Trophoblast cell (in vitro differentiated cells and primary cell): ENCODE results near the gene RPS27A.
"Not testable (repeated sequence)": the region's sequence is repeated elsewhere in the genome, so short reads cannot be mapped to it uniquely, and the experiment has no call there.

Experiments
- DNase-seq, 2 donors: peaks; one replicate each; pipeline ENCODE4 v3.0.0-alpha.2; 2016
- H2AFZ ChIP-seq: 2 replicates; pipeline ENCODE4 v1.6.1; 2013; ENCODE audit warnings: low read length, moderate library complexity, mild to moderate bottlenecking; ENCODE audit not compliant: insufficient read depth, poor library complexity
- H2AK5ac ChIP-seq: 2 replicates; pipeline ENCODE4 v1.6.1; 2013; ENCODE audit warnings: mild to moderate bottlenecking, low read length
- H2BK120ac ChIP-seq: 2 replicates; pipeline ENCODE4 v1.6.1; 2013; ENCODE audit warnings: low read length, mild to moderate bottlenecking, moderate library complexity; ENCODE audit not compliant: insufficient read depth, poor library complexity
- H2BK12ac ChIP-seq: 2 replicates; pipeline ENCODE4 v1.6.1; 2013; ENCODE audit warnings: mild to moderate bottlenecking, low read length, moderate library complexity
- H2BK5ac ChIP-seq: 2 replicates; pipeline ENCODE4 v1.6.1; 2013; ENCODE audit warnings: low read length, low read depth, moderate library complexity, mild to moderate bottlenecking; ENCODE audit not compliant: poor library complexity
- H3K14ac ChIP-seq: 2 replicates; pipeline ENCODE4 v1.6.1; 2013; ENCODE audit warnings: mild to moderate bottlenecking, low read length
- H3K18ac ChIP-seq: 2 replicates; pipeline ENCODE4 v1.6.1; 2013; ENCODE audit warnings: mild to moderate bottlenecking, low read length
- H3K23ac ChIP-seq: 2 replicates; pipeline ENCODE4 v1.6.1; 2013; ENCODE audit warnings: low read length
- H3K27ac ChIP-seq: 2 replicates; pipeline ENCODE4 v1.5.1; 2013; ENCODE audit warnings: low read depth, mild to moderate bottlenecking, inconsistent platforms, low read length, moderate library complexity
- H3K27me3 ChIP-seq: 2 replicates; pipeline ENCODE4 v1.6.1; 2013; ENCODE audit warnings: inconsistent platforms, mild to moderate bottlenecking, low read length, moderate library complexity; ENCODE audit not compliant: insufficient read depth
- H3K36me3 ChIP-seq, 2 experiments: 1 replicate in 1 of 2; 2 replicates in 1 of 2; pipeline ENCODE4 v1.6.1; 2013; ENCODE audit warnings: low read length in 2 of 2, mild to moderate bottlenecking in 2 of 2, moderate library complexity in 1 of 2; ENCODE audit not compliant: insufficient read depth in 2 of 2, control insufficient read depth in 1 of 2
- H3K4ac ChIP-seq: 2 replicates; pipeline ENCODE4 v1.6.1; 2013; ENCODE audit warnings: low read depth, mild to moderate bottlenecking, low read length, moderate library complexity
- H3K4me1 ChIP-seq, 2 experiments: 1 replicate in 1 of 2; 2 replicates in 1 of 2; pipeline ENCODE4 v1.6.1; 2013; ENCODE audit warnings: low read length in 2 of 2, mild to moderate bottlenecking in 2 of 2, moderate library complexity in 1 of 2; ENCODE audit not compliant: insufficient read depth in 2 of 2, control insufficient read depth in 1 of 2
- H3K4me2 ChIP-seq: 2 replicates; pipeline ENCODE4 v1.6.1; 2013; ENCODE audit warnings: inconsistent platforms, mild to moderate bottlenecking, low read length, moderate library complexity
- H3K4me3 ChIP-seq: 2 replicates; pipeline ENCODE4 v1.5.1; 2013; ENCODE audit warnings: mild to moderate bottlenecking, low read depth, low read length, inconsistent platforms
- H3K79me1 ChIP-seq: one replicate; pipeline ENCODE4 v1.6.1; 2013; ENCODE audit warnings: low read length
- H3K79me2 ChIP-seq: 2 replicates; pipeline ENCODE4 v1.6.1; 2013; ENCODE audit warnings: low read length, mild to moderate bottlenecking; ENCODE audit not compliant: control insufficient read depth, insufficient read depth, poor library complexity
- H3K9ac ChIP-seq: 2 replicates; pipeline ENCODE4 v1.6.1; 2013; ENCODE audit warnings: mild to moderate bottlenecking, low read length
- H3K9me3 ChIP-seq: 2 replicates; pipeline ENCODE4 v1.6.1; 2013; ENCODE audit warnings: low read depth, mild to moderate bottlenecking, control low read depth, inconsistent platforms, low read length; ENCODE audit not compliant: insufficient read depth
- H4K12ac ChIP-seq: 2 replicates; pipeline ENCODE4 v1.6.1; 2013; ENCODE audit warnings: low read depth, mild to moderate bottlenecking, low read length, moderate library complexity
- H4K8ac ChIP-seq: 2 replicates; pipeline ENCODE4 v1.6.1; 2013; ENCODE audit warnings: low read depth, mild to moderate bottlenecking, low read length, moderate library complexity
- H4K91ac ChIP-seq: one replicate; pipeline ENCODE4 v1.6.1; 2013; ENCODE audit warnings: low read depth, mild to moderate bottlenecking, low read length, moderate library complexity
- WGBS: extraction: QIAGEN DNeasy Blood & Tissue Kit; methylation state at CpG from one replicate; pipeline ENCODE4 v1.1.7; 2013; ENCODE audit warnings: missing lambda C conversion rate; ENCODE audit not compliant: insufficient read length, insufficient coverage; ENCODE audit errors: extremely low coverage; 5-methylcytosine and 5-hydroxymethylcytosine counted together

RPS27A gene

DNA sequence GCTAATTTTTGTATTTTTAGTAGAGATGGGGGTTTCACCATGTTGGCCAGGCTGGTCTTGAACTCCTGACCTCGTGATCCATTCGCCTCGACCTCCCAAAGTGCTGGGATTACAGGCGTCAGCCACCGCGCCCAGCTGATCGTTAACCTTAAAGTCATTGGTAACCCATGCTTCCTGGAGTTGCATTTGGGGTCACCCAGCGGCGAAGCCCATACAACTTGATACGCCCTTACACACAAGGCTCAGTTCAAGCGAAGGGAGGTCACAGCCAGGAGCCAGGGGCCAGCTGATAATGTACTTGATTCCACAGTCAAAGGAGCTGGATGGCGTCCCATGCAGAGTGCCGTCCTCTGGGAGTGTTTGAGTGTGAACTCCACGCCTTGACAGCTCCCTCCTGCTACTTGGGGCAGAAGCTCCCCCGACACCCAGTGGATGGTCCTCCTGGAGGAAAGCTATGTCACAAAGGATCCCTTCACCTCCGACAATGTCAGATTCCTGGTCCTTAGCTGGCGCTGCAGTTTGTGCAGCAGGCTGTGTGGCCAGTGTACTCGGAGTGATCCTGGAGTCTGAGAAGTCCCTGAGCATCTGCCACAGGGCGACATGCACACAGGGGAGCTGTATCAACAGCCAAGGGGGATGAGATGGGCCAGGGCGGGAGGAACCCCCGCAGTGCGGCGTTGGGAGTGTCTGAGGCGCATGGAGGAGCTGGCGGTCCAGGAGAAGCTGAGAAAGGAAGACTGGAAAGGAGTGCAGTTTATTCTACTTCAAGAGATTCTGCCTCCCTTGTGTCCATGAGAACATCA lies 8.3 kb upstream of the RPS27A start:
- Histone ChIP-seq H3K9me3 (peaks cover 3% of the 10 kb centered on the region), H4K91ac (no peak overlapping the region), H2BK12ac (no peak overlapping the region), H3K18ac (no peak overlapping the region), H3K27ac (no peak overlapping the region), H2BK120ac (no peak overlapping the region), H3K9ac (no peak overlapping the region), H2AK5ac (no peak overlapping the region), H3K36me3 (peaks cover 6% of the 10 kb centered on the region in 2 experiments), H3K23ac (no peak overlapping the region), H3K79me2 (peaks cover 2% of the 10 kb centered on the region), H3K4me2 (no peak overlapping the region), H3K14ac (no peak overlapping the region), H2BK5ac (no peak overlapping the region), H3K4me3 (no peak overlapping the region), H3K4me1 (no peaks in the 10 kb centered on the region), H3K27me3 (no peaks in the 10 kb centered on the region), H4K12ac (no peak overlapping the region), H2AFZ (no peak overlapping the region), H3K4ac (no peak overlapping the region), H4K8ac (no peak overlapping the region), H3K79me1 (peaks cover 2% of the 10 kb centered on the region)
- no CpG with 5 or more reads among the region's 25 CpGs for WGBS
- DNase-seq, result no peak

DNA sequence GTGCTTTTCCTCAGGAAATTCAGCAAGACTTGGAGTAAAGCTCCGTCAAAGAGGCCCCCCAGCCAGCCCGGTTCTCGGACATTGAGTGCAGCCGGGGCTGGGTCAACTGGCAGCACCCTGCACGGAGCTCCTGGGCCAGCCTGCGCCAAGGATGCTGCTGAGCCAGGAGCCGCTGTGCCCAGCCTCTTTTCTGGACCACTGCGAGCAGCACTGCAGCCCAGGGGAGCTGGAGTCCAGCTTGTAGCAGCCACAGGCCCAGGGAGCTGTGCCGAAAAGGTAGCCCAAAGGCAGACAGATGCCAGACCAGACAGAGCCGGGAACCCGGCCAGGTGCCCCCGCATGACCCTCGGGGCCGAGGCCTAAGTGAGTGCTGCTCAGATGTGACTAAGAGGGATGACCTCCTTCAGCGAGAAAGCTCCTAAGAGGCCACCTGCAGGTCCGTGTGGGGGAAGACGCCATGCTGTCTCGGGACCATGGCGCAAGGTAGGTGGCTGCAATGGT lies 7.7 kb upstream of the RPS27A start:
- peak in 1 of 2 donors; percentile 19 for DNase-seq
- Histone ChIP-seq H3K4ac (no peak overlapping the region), H2BK120ac (no peak overlapping the region), H3K36me3 (peaks cover 6% of the 10 kb centered on the region in 2 experiments), H2BK5ac (no peak overlapping the region), H4K91ac (no peak overlapping the region), H3K9ac (no peak overlapping the region), H3K9me3 (peaks cover 3% of the 10 kb centered on the region), H3K4me1 (peaks cover 2% of the 10 kb centered on the region in 2 experiments), H2AFZ (no peak overlapping the region), H3K79me2 (peaks cover 2% of the 10 kb centered on the region), H3K27ac (no peak overlapping the region), H3K79me1 (peaks cover 2% of the 10 kb centered on the region), H3K27me3 (no peaks in the 10 kb centered on the region), H3K18ac (no peak overlapping the region), H3K4me3 (no peak overlapping the region), H3K23ac (no peak overlapping the region), H4K12ac (no peak overlapping the region), H3K4me2 (no peak overlapping the region), H2BK12ac (no peak overlapping the region), H3K14ac (no peak overlapping the region), H4K8ac (no peak overlapping the region), H2AK5ac (no peak overlapping the region)
- WGBS, result no CpG with 5 or more reads among the region's 19 CpGs

DNA sequence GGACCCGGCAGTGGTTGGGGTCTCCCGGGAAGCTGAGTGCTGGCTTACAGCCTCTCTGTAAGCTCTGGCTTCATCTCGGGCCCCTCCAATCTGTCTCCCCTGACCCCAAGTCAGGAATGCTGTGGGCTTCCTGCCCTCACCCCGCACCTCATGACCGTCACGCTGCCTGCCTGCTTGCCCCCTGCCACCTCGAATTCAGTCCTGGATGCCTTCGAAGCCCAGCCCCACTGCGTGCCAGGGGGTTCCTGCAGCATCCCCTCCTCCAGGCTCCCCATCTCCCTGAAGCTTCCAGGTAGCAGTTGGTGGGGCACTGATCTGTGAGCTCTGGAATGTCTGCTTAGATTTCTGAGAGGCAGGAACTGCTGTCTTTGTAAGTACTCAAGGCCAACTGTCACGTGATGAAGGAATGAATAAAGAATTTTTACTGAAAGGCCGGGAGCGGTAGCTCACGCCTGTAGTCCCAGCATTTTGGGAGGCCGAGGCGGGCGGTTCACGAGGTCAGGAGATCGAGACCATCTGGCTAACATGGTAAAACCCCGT lies 6.9 kb upstream of the RPS27A start:
- Histone ChIP-seq H3K27me3 (no peaks in the 10 kb centered on the region), H3K36me3 (peaks cover 6% of the 10 kb centered on the region in 2 experiments), H3K23ac (no peak overlapping the region), H3K4me2 (no peak overlapping the region), H4K12ac (no peak overlapping the region), H2AK5ac (no peak overlapping the region), H3K27ac (no peak overlapping the region), H3K4me3 (no peak overlapping the region), H2BK5ac (no peak overlapping the region), H3K4ac (no peak overlapping the region), H2BK120ac (no peak overlapping the region), H4K91ac (no peak overlapping the region), H4K8ac (no peak overlapping the region), H3K14ac (no peak overlapping the region), H3K9ac (no peak overlapping the region), H3K18ac (no peak overlapping the region), H3K9me3 (peaks cover 3% of the 10 kb centered on the region), H2AFZ (no peak overlapping the region), H3K4me1 (peaks cover 2% of the 10 kb centered on the region in 2 experiments), H2BK12ac (no peak overlapping the region), H3K79me2 (peaks cover 2% of the 10 kb centered on the region), H3K79me1 (peaks cover 2% of the 10 kb centered on the region)
- DNase-seq, result no peak
- no CpG with 5 or more reads among the region's 19 CpGs for WGBS

DNA sequence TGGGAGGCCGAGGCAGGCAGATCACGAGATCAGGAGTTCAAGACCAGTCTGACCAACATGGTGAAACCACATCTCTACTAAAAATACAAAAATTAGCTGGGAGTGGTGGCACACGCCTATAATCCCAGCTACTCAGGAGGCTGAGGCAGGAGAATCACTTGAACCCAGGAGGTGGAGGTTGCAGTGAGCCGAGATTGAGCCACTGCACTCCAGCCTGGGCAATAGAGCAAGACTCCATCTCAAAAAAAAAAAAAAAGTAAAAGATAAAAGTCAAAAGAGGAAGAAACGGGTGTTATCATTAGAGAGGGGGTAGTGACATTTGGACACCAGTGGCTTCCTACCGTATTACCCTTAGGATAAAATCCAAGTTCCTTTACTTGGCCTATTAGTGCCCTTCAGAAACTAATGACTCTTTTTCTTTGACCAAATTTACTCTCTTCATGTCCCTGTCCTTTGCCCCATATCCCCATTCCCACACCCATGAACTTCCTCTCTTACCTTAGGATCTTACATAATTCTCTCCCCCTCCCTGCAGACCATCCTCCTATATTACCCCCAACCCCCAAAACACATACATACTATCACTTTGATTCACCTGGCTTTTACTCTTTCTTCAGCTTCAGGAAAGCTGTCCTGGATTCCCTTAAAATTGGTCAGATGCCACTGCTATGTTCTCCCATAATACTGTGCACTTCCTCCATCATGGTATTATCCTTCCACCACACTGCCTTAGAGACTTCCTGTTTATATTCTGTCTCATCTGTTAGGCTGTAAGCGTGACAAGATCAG lies 4.9 kb upstream of the RPS27A start:
- H3K79me1 ChIP-seq, result peaks cover 12% of the 10 kb centered on the region
- H3K4me1 ChIP-seq, H4K91ac ChIP-seq, H3K27ac ChIP-seq, H2AFZ ChIP-seq, H2BK12ac ChIP-seq, H2BK5ac ChIP-seq, H3K4me3 ChIP-seq, H3K79me2 ChIP-seq, H3K36me3 ChIP-seq, H2AK5ac ChIP-seq, H2BK120ac ChIP-seq, H4K12ac ChIP-seq, H3K4ac ChIP-seq, H3K9ac ChIP-seq, H3K27me3 ChIP-seq, H3K14ac ChIP-seq, DNase-seq, H4K8ac ChIP-seq, H3K18ac ChIP-seq, H3K4me2 ChIP-seq, H3K23ac ChIP-seq, H3K9me3 ChIP-seq: not testable (repeated sequence)
- WGBS, result no CpG with 5 or more reads among the region's 7 CpGs
